Measurements from ENCODE around the gene DIO3.

GRCh38 chr14:101563352-101563653 is 2.0 kb downstream of the DIO3 start:
- no peak for TF ChIP-seq CREB5 (CRISPR knock-in tag; IDR thresholded peaks at IDR 0.05; ENCODE audit: low read depth)
- no peak for TF ChIP-seq ZNF70 (CRISPR knock-in tag; IDR thresholded peaks at IDR 0.05)
- TF ChIP-seq ZNF565 (CRISPR knock-in tag; conservative IDR thresholded peaks at IDR 0.05; ENCODE audit: low read depth), result no peak
- TF ChIP-seq ESRRG (CRISPR knock-in tag; IDR thresholded peaks at IDR 0.05), result no peak
- TF ChIP-seq ISL1 (CRISPR knock-in tag; IDR thresholded peaks at IDR 0.05), result no peak

Measured in SK-N-SH treated with all-trans-retinoic acid at 6 μM for 48 hours (cell line).